ENCODE results near the gene CRNKL1.
A peak's percentile ranks its signal among the peaks of the same experiment; 100 is the strongest.

The CRNKL1 gene

DNA sequence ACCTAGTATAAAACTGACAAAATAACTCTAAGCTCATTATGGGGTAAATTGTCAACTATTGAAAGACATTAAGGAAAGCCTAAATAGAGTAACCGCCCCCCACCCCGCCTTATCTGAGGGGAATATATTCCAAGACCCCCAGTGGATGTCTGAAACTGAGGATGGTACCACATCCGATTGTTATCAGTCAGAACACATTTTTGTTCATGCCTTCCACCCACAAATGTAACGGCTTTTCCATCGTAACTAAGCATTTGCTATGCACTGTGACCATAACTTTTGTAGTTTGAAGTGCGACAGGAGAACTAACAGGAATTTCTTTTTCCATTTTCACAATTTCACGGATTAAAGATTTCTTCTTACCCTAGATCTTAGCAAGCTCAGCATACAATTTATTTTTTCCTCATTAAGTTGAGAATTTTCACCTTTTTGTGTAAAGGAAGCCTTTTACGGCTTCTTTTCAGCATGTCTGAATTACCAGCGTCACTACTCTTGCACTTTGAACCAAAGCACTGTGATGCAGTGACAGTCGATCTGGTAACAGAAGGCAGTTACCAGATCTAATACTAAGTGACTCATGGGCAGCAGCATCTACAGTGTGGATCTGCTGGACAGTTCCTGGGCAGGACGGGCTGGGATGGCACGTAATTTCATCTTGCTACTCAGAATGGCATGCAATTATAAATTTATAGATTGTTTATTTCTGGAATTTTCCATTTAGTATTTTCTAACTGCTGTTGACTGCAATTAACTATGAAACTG, 11.9 kb upstream of the CRNKL1 start:
- DNase-seq (ENCODE audit: low read depth): no peak

DNA sequence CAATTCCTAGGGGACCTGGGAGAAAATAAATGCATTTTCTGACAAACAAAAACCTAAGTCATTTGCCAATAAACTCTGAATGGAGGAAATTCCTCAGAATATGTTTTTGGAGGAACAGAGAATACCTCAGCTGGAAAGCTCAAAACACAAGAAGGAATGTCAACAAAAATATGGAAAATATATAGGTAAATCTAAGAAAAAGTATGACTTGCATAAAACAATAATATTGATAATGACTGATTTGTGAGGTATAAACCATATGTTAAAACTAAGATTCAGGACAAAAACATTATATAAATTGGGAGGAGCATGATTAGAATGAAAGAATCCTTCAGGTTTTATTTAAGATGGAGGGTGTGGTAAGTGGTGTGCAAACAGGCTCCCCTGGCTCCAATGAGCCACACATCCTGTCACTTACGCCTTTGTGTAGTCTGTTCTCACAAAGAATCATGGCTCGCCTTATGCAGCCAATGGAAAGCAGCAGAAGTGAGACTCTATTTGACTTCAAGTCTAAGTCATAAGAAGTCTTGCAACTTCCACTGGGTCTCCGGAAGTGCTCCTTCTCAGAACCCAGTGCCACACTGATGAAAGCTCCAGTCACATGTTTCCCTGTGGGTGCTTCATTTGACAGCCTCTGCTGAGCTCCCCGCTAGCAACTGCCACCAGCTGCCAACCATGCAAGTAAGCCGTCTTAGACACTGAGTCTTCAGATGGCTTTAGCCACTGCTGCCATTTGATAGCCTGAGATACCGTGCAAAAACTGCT, 8.2 kb upstream of the CRNKL1 start:
- no peak for DNase-seq (ENCODE audit: low read depth)

DNA sequence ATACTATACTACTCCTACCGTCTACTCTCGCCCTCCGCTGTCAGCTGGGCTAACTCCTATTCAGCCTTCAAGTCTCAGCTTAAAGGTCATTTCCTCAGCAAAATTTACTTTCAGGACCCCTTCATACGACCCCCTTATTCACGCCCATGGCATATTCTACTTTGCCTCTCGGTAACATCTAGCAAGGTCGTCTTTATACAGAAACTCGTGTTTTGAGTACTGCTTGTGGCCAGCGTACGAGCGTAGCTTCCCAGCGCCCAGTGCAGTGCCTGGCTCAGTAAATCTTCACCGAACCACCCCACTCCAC, 546 bp downstream of the CRNKL1 start:
- DNase-seq (ENCODE audit: low read depth): no peak

DNA sequence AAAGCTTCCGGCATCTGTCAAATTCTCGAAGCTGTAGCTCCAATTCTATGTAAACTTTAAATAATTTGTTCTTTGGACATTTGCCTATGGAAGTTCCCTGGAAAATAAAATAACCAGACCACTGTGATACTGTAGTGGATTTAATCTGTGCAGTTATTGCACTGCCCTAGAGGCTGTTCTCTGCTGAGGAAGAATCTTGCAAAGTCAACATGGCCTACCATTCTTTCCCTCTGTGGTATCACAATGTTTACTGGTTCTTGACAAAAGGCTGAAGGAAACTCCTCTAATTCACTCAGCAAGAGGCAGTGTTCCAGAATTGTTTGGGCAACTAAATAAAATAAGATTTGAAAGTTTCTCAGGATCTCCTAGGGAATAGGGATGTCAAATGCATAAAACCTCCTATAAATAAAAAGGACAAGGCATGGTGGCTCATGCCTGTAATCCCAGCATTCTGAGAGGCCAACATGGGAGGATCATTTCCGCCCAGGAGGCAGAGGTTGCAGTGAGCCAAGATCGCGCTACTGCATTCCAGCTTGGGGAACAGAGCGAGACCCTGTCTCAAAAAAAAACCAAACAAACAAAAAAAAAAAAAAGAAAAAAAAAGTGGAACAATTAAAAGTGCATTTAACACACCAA, 12.4 kb downstream of the CRNKL1 start:
- DNase-seq (ENCODE audit: low read depth): no peak

DNA sequence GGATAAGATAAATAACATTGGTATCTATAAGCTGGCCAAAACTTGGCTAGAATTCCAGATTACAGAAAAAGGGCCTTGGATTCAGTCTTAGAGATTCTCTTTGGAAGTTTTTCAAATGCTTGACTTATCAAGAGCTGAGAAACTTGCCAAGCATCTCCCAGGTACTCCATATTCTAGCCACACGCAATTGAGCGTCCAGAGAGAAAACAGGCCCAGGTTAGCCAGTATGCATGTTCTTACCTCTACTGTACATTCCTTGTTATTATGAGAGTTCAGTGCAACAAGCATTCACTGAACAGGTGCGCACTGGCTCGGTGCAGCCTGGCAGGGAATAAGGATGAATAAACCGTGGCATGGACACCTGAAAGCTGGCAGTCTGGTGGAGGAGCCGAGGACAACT, 13.7 kb downstream of the CRNKL1 start:
- no peak for DNase-seq (ENCODE audit: low read depth)

DNA sequence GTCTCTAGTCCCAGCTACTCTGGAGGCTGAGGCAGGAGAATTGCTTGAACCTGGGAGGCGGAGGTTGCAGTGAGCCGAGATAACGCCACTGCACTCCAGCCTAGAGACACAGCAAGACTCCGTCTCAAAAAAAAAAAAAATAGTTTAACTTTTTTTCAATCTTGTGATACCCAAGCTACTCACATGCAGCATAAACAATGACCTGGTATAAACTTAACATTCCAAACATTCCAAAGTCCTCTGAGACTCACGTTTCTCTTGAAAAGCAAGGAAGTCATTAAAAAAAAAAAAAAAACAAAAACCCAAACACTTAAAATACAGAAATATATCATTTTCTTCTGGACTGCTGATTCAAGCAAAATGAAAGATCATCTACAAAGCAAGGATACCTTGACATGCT, 14.3 kb downstream of the CRNKL1 start:
- no peak for DNase-seq (ENCODE audit: low read depth)

DNA sequence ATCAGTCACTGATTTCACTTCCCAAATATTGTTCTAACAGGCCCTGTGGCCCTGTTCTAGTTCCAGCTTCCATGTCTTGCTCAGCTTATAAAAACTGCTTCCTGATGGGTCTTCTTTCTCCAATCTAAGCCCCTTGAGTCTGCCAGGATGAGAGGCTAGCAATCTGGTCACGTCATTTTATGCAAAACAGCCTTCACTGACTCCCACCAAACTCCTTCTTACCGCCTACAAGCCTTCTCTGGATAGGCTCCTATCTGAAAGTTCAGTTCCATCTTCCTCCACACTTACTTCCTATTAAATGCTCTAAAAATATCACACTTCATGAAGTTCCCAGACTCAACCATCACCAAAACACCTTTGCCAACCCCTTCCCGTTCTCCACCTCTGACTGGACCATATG, 15.5 kb downstream of the CRNKL1 start:
- no peak for DNase-seq (ENCODE audit: low read depth)

DNA sequence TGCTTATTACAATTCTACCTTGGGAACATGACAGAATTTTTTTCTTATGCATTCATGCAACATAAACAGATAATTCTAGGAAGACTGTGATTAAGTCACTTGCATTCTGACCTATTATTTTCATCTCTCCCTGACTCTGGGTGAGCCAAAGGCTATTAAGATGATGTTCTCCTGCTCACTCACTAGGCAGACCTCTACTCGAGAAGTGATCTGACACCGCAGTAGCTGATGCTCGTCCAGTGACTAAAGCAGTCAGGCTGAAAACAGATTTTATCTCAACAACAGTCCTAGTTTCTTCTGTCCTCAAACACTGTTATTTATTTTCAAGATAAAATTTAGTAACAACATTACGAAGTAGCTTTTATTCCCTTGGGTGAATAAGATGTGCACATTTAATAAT, 17.8 kb downstream of the CRNKL1 start:
- no peak for DNase-seq (ENCODE audit: low read depth)

DNA sequence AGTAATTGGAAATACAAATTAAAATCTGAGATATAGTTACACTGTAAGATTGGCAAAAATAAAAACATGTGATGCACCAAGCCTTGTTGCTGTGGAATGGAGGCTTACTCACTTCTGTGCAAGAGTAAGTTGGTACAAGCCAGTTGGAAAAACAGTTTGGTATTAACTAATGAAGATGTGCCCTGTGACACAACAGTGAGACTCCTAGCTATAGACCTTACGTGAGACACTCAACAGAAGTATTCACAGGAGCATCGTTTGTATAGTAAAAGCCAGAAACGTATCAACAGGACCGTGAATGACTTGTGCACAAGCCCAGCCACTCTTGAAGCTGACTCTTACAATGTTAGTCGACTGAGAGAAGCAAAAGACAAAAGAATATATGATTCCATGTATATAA, 20.5 kb downstream of the CRNKL1 start:
- no peak for DNase-seq (ENCODE audit: low read depth)

DNA sequence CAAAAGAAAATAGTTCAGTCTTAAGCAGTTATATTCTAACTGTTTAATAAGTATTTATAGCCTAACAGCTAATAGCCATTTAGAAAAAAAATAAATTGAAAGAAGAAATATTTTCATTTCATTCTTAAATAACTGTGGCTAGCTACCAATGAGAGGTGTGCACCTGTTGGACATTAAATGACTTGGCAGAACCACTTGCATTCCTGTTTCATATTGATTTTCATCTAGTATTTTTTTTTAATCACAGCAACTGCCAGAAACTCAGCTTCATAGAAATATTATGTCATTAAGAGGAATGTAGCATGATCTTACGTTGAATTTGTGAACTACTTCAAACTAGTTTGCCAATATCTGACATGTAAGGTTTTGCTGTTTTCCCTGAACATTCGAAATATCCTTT, 25.0 kb downstream of the CRNKL1 start:
- DNase-seq (ENCODE audit: low read depth): no peak

DNA sequence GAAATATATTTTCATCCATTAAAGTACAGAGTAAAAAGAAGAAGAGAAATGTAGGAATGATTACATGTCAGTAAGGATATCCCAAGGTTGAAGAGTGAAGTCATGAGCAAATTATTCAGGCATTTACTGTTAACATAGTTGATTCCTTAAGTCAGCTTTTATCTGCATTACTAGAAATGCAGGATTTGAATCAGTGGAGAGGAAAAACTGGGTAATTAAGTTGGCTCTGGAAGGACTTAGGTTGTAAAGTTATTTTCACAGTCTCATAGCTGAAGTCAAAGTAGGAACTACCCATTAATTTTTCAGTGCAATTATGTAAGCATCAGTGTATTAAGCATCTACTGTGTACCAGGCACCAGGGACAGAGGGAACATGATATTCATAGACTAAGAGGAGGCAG, 27.3 kb downstream of the CRNKL1 start:
- no peak for DNase-seq (ENCODE audit: low read depth)

DNA sequence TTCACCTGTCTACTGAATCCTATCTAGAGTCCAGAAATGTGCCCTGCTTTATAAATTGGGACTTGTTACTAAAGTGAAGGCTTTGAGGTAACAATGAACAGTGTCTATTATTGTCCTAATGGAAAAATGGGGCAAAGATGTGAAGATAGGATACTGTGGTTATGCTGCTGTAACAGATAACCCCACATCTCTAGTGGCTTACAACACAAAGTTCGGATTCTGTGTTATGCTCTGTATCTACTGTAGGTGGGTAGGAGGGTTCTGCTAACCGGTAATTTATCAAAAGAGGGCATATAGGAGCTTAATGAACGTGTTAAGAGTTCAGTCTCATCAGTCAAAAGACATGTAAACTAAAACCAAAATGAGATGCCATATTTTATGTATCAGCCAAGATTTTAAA, 28.9 kb downstream of the CRNKL1 start:
- no peak for DNase-seq (ENCODE audit: low read depth)

DNA sequence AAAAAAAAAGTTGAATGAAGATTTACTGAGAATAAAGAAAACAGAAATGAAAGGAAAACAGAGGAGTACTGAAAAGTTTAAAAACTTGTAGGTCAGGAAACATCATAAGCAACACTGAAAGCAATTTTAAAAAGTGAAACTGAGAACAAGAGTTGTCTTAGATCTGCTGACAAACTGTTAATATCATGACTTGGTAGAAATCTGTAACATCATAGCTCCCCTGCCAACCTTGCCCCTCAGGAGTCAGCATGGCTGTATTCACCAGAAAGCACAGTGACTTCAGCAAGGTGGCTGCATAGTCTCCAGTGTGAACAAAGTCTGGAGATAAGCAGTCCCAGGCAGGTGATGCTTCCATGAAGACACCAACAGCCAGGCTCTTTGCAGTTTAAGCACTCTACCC, 29.8 kb downstream of the CRNKL1 start:
- no peak for DNase-seq (ENCODE audit: low read depth)

DNA sequence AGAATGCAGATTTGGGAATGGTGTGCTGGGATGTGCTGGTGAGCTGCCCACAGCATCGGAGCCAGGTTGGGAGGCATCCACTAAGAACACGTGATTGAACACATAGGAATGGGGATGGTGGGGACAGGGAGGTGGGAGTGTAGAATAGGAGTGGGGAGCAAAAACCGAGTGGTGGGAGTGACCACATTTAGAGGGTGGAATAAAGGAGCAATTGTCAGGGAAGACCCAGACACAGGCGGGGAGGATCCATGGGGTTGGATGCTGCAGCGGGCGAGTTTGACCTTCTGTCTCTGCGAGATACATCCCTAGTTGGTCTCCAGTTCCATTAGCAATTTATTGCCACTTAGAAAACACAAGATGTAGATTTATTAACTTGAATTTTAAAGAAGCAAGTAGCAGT, 30.4 kb downstream of the CRNKL1 start:
- no peak for DNase-seq (ENCODE audit: low read depth)

DNA sequence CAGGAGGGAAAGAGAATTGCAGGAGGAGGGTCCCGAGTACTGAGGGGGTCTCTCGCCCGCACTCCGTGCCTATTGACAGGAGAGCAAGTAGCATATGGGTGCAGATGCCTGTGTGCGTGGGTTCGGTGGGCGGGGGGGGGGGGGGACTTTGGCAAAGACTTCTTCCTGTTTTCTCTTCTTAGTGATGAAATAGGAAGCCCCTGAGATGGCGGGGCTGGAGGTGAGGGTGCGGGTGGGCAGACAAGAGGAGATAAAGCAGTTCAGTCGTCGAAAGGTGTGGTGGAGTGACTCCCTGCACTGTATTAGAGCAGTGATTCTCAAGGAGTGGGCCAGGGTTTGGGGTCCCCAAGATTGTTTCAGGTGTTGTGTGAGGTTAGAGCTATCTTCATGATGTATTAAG, 31.4 kb downstream of the CRNKL1 start:
- no peak for DNase-seq (ENCODE audit: low read depth)

DNA sequence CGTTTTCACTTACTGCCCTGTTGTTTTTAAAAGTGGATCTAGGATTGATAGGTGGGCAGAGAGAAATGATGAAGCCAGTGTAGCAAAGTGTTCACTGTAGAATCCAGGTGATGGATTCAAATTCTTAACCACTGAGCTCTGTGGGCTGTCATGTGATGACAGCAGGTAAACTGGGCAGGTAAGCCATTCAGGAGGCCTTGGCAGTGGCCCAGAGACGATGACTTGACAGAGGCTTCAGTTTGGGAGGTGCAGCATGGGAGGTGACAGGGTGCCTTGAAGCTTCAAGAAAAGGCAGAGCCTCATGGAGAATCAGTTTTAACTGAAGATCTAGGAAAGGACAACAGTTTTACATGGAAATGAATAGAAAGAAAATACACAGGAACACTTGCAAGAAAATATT, 33.1 kb downstream of the CRNKL1 start:
- DNase-seq (ENCODE audit: low read depth): no peak

DNA sequence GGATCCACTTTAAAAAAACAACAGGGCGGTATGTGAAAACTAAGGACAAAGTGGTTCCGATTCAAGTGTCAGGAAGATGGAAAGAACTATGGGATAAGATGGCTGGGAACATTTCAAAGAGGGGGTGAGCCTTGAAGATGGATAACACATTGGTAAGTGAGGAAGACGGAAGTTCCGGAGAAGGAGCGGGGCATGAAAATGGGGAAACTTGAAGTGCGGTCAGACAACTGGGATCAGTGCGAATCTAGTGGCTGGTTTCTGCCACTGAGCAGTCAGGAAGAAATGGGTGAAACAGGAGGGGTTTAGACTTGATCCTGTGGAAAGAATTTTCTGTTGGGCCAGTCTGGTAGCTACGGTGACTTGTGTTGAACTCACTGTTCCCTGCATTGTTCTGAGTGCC, 33.9 kb downstream of the CRNKL1 start:
- DNase-seq (ENCODE audit: low read depth): no peak

DNA sequence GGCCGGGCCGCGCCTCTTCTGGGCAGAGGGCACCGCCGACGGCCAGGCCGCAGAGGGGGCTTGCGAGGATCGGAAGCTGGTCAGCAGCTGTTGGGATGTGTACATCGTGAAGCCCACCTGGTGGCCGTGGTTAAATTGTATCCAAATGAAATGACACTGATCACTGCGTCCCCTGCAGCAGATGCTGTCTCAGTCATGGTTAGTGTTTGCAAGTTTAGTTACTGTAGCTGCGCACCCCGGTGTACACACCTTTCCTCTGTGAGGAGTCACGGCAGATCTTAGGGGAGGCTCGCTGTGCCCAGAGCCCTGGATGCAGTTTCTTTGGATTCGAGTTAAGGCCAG, 34.5 kb downstream of the CRNKL1 start:
- DNase-seq (ENCODE audit: low read depth): no peak

DNA sequence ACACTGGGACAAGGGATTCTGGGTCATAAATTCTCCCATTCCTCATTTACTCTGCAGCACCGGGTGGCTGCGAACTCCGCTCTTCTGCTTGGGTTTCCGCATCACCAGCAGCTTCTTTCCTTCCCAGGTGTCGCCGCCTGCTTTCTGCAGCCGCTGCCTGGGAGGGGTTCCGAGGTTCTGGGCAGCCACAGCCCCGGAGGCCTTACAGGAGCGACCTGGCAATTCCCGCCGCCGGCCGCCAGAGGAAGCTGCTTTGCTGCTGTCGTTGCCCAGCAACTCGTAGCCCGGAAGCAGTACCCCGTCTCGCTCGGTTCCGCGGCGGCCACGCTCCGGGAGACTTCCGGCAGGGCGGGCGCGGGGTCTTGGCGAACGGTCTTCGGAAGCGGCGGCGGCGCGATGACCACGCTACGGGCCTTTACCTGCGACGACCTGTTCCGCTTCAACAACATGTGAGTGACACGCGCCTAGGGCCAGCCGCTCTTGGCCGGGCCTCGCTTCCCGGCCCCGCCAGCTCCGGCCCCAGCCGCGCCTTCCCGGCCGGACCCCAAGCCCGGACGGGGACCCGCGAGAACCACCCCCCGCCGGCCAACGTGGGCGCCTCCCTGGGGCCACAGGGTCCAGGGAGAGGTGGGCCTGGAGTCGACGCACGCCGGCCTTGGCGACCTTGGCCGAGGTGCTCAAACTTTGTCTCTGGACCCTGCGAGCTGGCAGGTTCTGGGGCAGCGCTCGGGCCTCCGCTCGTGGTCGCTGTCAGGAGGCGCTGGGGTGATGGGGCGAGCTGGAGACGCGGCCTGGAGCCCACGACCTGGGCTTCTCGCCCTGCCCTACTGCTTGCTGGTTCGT, 35.0 kb downstream of the CRNKL1 start, which contains the start of gene NAA20:
TSS of gene NAA20 (plus strand) at position 362 of the 843 bp plus-strand sequence. CDS start at position 397, 35 bp downstream.
- peak; percentile 85 for DNase-seq (ENCODE audit: low read depth)

DNA sequence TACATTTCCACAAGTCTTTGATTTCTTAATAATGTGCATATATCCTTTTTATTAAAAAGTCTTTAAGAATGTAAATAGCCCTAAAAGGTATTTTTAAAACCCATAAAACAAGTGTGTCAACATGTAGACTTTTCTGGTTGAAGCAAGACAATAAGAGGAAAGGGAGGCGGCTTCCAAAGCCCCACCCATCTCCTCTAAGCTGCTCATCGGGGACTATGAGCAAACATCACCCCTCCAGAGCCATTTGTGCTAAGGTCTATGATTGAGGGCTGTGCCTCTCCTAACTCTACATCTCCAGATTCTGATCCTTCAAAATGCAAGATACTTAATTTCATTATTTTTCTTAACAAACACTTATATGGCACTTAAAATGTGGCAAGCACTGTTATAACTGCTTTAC, 37.6 kb downstream of the CRNKL1 start:
- no peak for DNase-seq (ENCODE audit: low read depth)

DNA sequence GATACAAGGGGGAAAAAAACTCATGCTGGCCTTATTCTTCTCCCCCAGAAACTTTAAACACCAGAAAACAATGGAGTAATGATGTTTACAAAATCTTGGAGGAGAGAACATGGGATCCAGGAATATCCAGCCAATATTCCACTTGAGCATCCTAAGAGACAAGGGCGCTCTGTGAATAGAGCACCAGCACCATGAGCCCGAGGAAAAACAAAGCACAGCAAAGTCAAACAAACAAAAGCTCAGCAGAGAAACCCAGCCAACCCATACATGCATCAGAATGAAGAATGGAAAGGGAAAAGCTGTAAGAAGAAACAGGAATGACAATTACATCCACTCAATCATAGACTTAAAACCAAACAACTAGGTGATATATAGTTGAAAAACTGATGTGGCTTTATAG, 39.7 kb downstream of the CRNKL1 start:
- no peak for DNase-seq (ENCODE audit: low read depth)
